ENCODE measurements around the gene JUP. TPM values are rescaled to one million over a fixed set of nuclear protein-coding genes. Genes with fewer than 3 reads are reported as not detected.

The JUP gene
- total and polyA plus RNA-seq, 10 of the 15 experiments (the other 5 are each of a cell fraction or from before 2014, with no cell fraction given) = 1.5 to 36.3 (median 11.6) TPM

GRCh38 chr17:41796121-41796895 lies 9.8 kb upstream of the JUP start (continued):
- TF ChIP-seq BCLAF1 (IDR thresholded peaks at IDR 0.05) (no peak), KAT2A (conservative IDR thresholded peaks at IDR 0.05; ENCODE audit: control insufficient read depth, low read depth, low read length) (no peak), STAT1 (conservative IDR thresholded peaks at IDR 0.05) (no peak), ZNF384 (IDR thresholded peaks at IDR 0.05; ENCODE audit: borderline replicate concordance, low read depth, low read length) (no peak), PKNOX1 (IDR thresholded peaks at IDR 0.05) (no peak)

GRCh38 chr17:41794540-41794975 lies 8.0 kb upstream of the JUP start:
- POLR2A ChIA-PET = interaction anchor here (0.7 kb wide), 1 partner anchor 28 kb away, joined by 4 read pairs; no protein-coding TSS in a partner anchor
- intact Hi-C loops (cut with micrococcal nuclease; ENCODE audit: unreplicated experiment) (no loop called here), in situ Hi-C loops (cut with MboI) (no loop called here)
- Histone ChIP-seq H3K79me2 (ENCODE audit: control insufficient read depth, insufficient read depth, low read length) (no peaks in the 10 kb centered on the region), H3K4me2 (ENCODE audit: control insufficient read depth, insufficient read depth) (no peak overlapping the region), H3K36me3 (ENCODE audit: control insufficient read depth in 2 of 2, insufficient read depth in 2 of 2, low read length in 1 of 2) (no peaks in the 10 kb centered on the region), H3K9me3 (replicated peaks; ENCODE audit: control insufficient read depth, insufficient read depth, low read length) (no peaks in the 10 kb centered on the region), H3K27ac (ENCODE audit: control insufficient read depth, insufficient read depth) (no peak overlapping the region), H3K9ac (ENCODE audit: control insufficient read depth, insufficient read depth, low read length) (no peak overlapping the region), H3K27me3 (replicated peaks in 1 of 2; ENCODE audit: control insufficient read depth in 2 of 2, insufficient read depth in 2 of 2, low read length in 1 of 2) (no peaks in the 10 kb centered on the region), H3K4me3 (no peak overlapping the region), H4K20me1 (ENCODE audit: control insufficient read depth, insufficient read depth) (no peaks in the 10 kb centered on the region), H2AFZ (ENCODE audit: control insufficient read depth, low read depth, low read length) (no peak overlapping the region), H3K4me1 (ENCODE audit: control insufficient read depth, insufficient read depth, low read length) (no peaks in the 10 kb centered on the region)
- FAIRE-seq (no peak), DNase-seq (ENCODE audit: low read depth, low spot score) (no peak), ATAC-seq (no peak)
- CTCF ChIA-PET = interaction anchor here (0.7 to 1.7 kb wide), 3 partner anchors 11 to 1050 kb away, joined by 3 read pairs; partner anchors contain the start of gene P3H4
- 38% methylated on average over 5 of the region's 5 CpGs for WGBS (ENCODE audit: insufficient coverage, insufficient replicate concordance, low lambda C conversion rate, missing lambda C conversion rate)
- SMC1A ChIA-PET (ENCODE audit: uncharacterized antibody, unreplicated experiment) = no interaction called here
- no TSS peak for BruUV-seq (replicated peaks)
- RAD21 ChIA-PET (ENCODE audit: unreplicated experiment) = no interaction called here
- TF ChIP-seq CUX1 (IDR thresholded peaks at IDR 0.05; ENCODE audit: insufficient replicate concordance, low read depth, low read length) = no peak
- no peak for TF ChIP-seq ZNF217 (IDR thresholded peaks at IDR 0.05)
- no peak for TF ChIP-seq IRF5 (IDR thresholded peaks at IDR 0.05; ENCODE audit: borderline replicate concordance)
- TF ChIP-seq TCF7 (IDR thresholded peaks at IDR 0.05; ENCODE audit: borderline replicate concordance) = no peak
- TF ChIP-seq MEF2B (IDR thresholded peaks at IDR 0.05; ENCODE audit: partially characterized antibody, poor library complexity, severe bottlenecking) = no peak
- TF ChIP-seq CHD1 (IDR thresholded peaks at IDR 0.05; ENCODE audit: low read depth, low read length) = no peak

All from GM12878 (cell line).